ENCODE results near the gene ZNF48.

Gene ZNF48

GRCh38 chr16:30375864-30376263 is 19.4 kb upstream of the ZNF48 start:
- Histone ChIP-seq H2AFZ (ENCODE audit: low read depth) (no peak overlapping the region), H3K36me3 (ENCODE audit: insufficient read depth) (no peaks in the 10 kb centered on the region), H3K9ac (no peak overlapping the region), H3K4me1 (ENCODE audit: low read depth, poor library complexity, severe bottlenecking) (peaks cover 25% of the 10 kb centered on the region), H3K27me3 (ENCODE audit: insufficient read depth, low read depth) (no peaks in the 10 kb centered on the region), H4K20me1 (ENCODE audit: insufficient read depth) (no peaks in the 10 kb centered on the region), H3K4me3 (IDR thresholded peaks at IDR 0.05; ENCODE audit: insufficient read depth, low read depth, low read length) (no peak overlapping the region), H3K4me2 (no peak overlapping the region), H3K79me2 (ENCODE audit: insufficient read depth, low read depth) (0 out of 2 replicates have a peak, but pooled peaks cover 4% of the 10 kb centered on the region), H3K27ac (no peak overlapping the region)
- TF ChIP-seq, protein P1, sequence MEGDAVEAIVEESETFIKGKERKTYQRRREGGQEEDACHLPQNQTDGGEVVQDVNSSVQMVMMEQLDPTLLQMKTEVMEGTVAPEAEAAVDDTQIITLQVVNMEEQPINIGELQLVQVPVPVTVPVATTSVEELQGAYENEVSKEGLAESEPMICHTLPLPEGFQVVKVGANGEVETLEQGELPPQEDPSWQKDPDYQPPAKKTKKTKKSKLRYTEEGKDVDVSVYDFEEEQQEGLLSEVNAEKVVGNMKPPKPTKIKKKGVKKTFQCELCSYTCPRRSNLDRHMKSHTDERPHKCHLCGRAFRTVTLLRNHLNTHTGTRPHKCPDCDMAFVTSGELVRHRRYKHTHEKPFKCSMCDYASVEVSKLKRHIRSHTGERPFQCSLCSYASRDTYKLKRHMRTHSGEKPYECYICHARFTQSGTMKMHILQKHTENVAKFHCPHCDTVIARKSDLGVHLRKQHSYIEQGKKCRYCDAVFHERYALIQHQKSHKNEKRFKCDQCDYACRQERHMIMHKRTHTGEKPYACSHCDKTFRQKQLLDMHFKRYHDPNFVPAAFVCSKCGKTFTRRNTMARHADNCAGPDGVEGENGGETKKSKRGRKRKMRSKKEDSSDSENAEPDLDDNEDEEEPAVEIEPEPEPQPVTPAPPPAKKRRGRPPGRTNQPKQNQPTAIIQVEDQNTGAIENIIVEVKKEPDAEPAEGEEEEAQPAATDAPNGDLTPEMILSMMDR (conservative IDR thresholded peaks at IDR 0.05; ENCODE audit: low read depth, low read length), result no peak

GRCh38 chr16:30376461-30376902 is 18.7 kb upstream of the ZNF48 start:
- Histone ChIP-seq H2AFZ (ENCODE audit: low read depth) (no peak overlapping the region), H3K27ac (peak overlapping the region; percentile 99; the same call in 1 of the 2 replicates), H3K9ac (no peak overlapping the region), H4K20me1 (ENCODE audit: insufficient read depth) (no peaks in the 10 kb centered on the region), H3K4me1 (ENCODE audit: low read depth, poor library complexity, severe bottlenecking) (peaks cover 22% of the 10 kb centered on the region), H3K4me2 (peak overlapping the region; percentile 97; the same call in 1 of the 2 replicates), H3K4me3 (IDR thresholded peaks at IDR 0.05; ENCODE audit: insufficient read depth, low read depth, low read length) (no peak overlapping the region), H3K79me2 (ENCODE audit: insufficient read depth, low read depth) (0 out of 2 replicates have a peak, but pooled peaks cover 4% of the 10 kb centered on the region), H3K27me3 (ENCODE audit: insufficient read depth, low read depth) (no peaks in the 10 kb centered on the region), H3K36me3 (ENCODE audit: insufficient read depth) (no peaks in the 10 kb centered on the region)
- TF ChIP-seq, protein P1 (conservative IDR thresholded peaks at IDR 0.05; ENCODE audit: low read depth, low read length), result no peak

DNA sequence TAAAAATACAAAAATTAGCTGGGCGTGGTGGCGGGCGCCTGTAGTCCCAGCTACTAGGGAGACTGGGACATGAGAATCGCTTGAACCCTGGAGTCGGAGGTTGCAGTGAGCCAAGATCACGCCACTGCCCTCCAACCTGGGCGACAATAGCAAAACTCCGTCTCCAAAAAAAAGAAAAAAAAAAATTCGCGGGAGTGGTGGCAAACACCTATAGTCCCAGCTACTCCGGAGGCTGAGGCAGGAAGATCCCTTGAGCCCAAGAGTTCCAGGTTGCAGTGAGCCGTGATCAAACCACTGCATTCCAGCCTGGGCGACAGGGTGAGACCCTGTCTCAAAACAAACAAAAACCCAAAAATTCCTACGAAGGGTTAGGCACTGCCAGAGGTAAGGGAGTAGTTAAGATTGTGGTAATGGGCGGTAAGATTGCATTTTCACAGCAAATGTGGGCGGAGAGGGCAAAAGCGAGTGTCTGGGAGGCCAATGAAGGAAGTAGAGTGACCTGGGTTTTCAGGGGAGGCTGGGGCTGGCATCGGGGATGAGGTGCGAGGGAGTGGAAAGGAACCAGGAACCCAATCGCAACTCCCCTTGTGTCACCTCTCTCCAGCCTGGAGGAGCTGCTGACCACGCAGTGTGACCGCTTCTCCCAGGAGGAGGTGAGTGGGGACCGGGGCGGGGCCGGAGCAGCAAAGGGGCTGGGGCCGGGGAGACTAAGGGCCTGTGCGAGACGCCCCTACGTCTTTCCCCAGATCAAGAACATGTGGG is 18.0 kb upstream of the ZNF48 start:
- H3K4me3 ChIP-seq (IDR thresholded peaks at IDR 0.05; ENCODE audit: insufficient read depth, low read depth, low read length), result peak overlapping the region; percentile 68
- H3K79me2 ChIP-seq (ENCODE audit: insufficient read depth, low read depth), result 0 out of 2 replicates have a peak, but pooled peaks cover 4% of the 10 kb centered on the region
- H3K27ac ChIP-seq, result peak overlapping the region; percentile 99
- H3K36me3 ChIP-seq (ENCODE audit: insufficient read depth), result no peaks in the 10 kb centered on the region
- peaks cover 14% of the 10 kb centered on the region for H3K4me1 ChIP-seq (ENCODE audit: low read depth, poor library complexity, severe bottlenecking)
- TF ChIP-seq, protein P1 (conservative IDR thresholded peaks at IDR 0.05; ENCODE audit: low read depth, low read length), result no peak
- H4K20me1 ChIP-seq (ENCODE audit: insufficient read depth), result no peaks in the 10 kb centered on the region
- peak overlapping the region; percentile 97 for H3K4me2 ChIP-seq
- H2AFZ ChIP-seq (ENCODE audit: low read depth), result peak overlapping the region; percentile 91
- peak overlapping the region; percentile 88 for H3K9ac ChIP-seq
- no peaks in the 10 kb centered on the region for H3K27me3 ChIP-seq (ENCODE audit: insufficient read depth, low read depth)

GRCh38 chr16:30377812-30378235 is 17.4 kb upstream of the ZNF48 start:
- Histone ChIP-seq H3K4me2 (peak overlapping the region; percentile 97), H3K4me1 (ENCODE audit: low read depth, poor library complexity, severe bottlenecking) (peaks cover 10% of the 10 kb centered on the region), H3K79me2 (ENCODE audit: insufficient read depth, low read depth) (0 out of 2 replicates have a peak, but pooled peaks cover 4% of the 10 kb centered on the region), H3K4me3 (IDR thresholded peaks at IDR 0.05; ENCODE audit: insufficient read depth, low read depth, low read length) (peak overlapping the region; percentile 68), H3K27me3 (ENCODE audit: insufficient read depth, low read depth) (no peaks in the 10 kb centered on the region), H3K9ac (peak overlapping the region; percentile 88), H2AFZ (ENCODE audit: low read depth) (peak overlapping the region; percentile 91), H3K36me3 (ENCODE audit: insufficient read depth) (no peaks in the 10 kb centered on the region), H3K27ac (peak overlapping the region; percentile 99), H4K20me1 (ENCODE audit: insufficient read depth) (no peaks in the 10 kb centered on the region)
- TF ChIP-seq, protein P1 (conservative IDR thresholded peaks at IDR 0.05; ENCODE audit: low read depth, low read length), result no peak
